A673 (cell line): ENCODE data around the gene ZFYVE28. TPM values are rescaled to one million over a fixed set of nuclear protein-coding genes. Genes with fewer than 3 reads are reported as not detected.

Experiments
- BruUV-seq: library from RNA; stranded (reverse); fragments of 400-500 nt; replicated peaks from 2 replicates; lab custom pipeline; 2021; lab: Mats Ljungman, UMichigan
- CTCF ChIA-PET: fragments of 300-600 bp; sonication (Branson Sonifier 250); formaldehyde crosslinking; loops from one replicate; lab custom pipeline; 2022; ENCODE audit warnings: antibody characterized with exemption; lab: Charles Lee
- POLR2A ChIA-PET: fragments of 300-600 bp; sonication (Branson Sonifier 250); formaldehyde crosslinking; loops from one replicate; lab custom pipeline; 2022; ENCODE audit warnings: antibody characterized with exemption; ENCODE audit not compliant: low non-redundant PET; lab: Charles Lee
- DNase-seq: peaks from one replicate; pipeline ENCODE4 v3.0.0-alpha.2; 2015; ENCODE audit warnings: low spot score
- H3K27ac ChIP-seq: fragments of 200-600 bp; sonication (generic); 2 replicates; pipeline ENCODE4 v1.5.1; 2016; ENCODE audit warnings: mixed run types, low read depth, mild to moderate bottlenecking, mixed read lengths, antibody characterized with exemption, low read length; ENCODE audit not compliant: poor library complexity, severe bottlenecking
- H3K27me3 ChIP-seq: fragments of 200-600 bp; sonication (generic); replicated peaks from 2 replicates; pipeline ENCODE4 v1.6.1; 2017; ENCODE audit warnings: mixed run types, low read depth, mild to moderate bottlenecking, mixed read lengths, antibody characterized with exemption, low read length; ENCODE audit not compliant: insufficient read depth, poor library complexity
- H3K36me3 ChIP-seq: fragments of 200-600 bp; sonication (generic); 2 replicates; pipeline ENCODE4 v1.6.1; 2016; ENCODE audit warnings: mixed run types, mild to moderate bottlenecking, mixed read lengths, antibody characterized with exemption, low read length; ENCODE audit not compliant: insufficient read depth, poor library complexity, severe bottlenecking
- H3K4me1 ChIP-seq: fragments of 200-600 bp; sonication (generic); 2 replicates; pipeline ENCODE4 v1.6.1; 2017; ENCODE audit warnings: mixed run types, mild to moderate bottlenecking, mixed read lengths, antibody characterized with exemption, low read length; ENCODE audit not compliant: insufficient read depth, poor library complexity, severe bottlenecking
- H3K4me3 ChIP-seq: fragments of 200-600 bp; sonication (generic); 2 replicates; pipeline ENCODE4 v1.5.1; 2016; ENCODE audit warnings: low read depth, mixed run types, mild to moderate bottlenecking, mixed read lengths, low read length; ENCODE audit not compliant: poor library complexity, severe bottlenecking
- H3K9me3 ChIP-seq: fragments of 200-600 bp; sonication (generic); 2 replicates; pipeline ENCODE4 v1.6.1; 2016; ENCODE audit warnings: mixed run types, low read depth, mild to moderate bottlenecking, mixed read lengths, antibody characterized with exemption, low read length; ENCODE audit not compliant: poor library complexity, severe bottlenecking
- EZH2 ChIP-seq: fragments of 200-600 bp; sonication (generic); IDR thresholded peaks from 2 replicates; pipeline ENCODE4 v1.6.1; 2017; ENCODE audit warnings: borderline replicate concordance, low read depth, mild to moderate bottlenecking, mixed read lengths, antibody characterized with exemption, low read length; ENCODE audit not compliant: poor library complexity, severe bottlenecking
- intact Hi-C: fragments of 100-400 bp; cut with micrococcal nuclease; formaldehyde crosslinking; loops from one replicate; pipeline ENCODE4 v1.10.0; 2022; ENCODE audit not compliant: unreplicated experiment
- total RNA-seq: library from RNA; stranded (reverse); gene quantifications from 2 replicates; pipeline ENCODE4 v1.2.3, GENCODE V29; 2021
- TF ChIP-seq, protein P1 (sequence below): fragments of 300-800, 200-600 bp; sonication (generic); conservative IDR thresholded peaks from 2 replicates; pipeline ENCODE4 v1.5.1; 2017; ENCODE audit warnings: low read depth, mild to moderate bottlenecking, antibody characterized with exemption, low read length, moderate library complexity, mixed read lengths

ZFYVE28 gene
- total RNA-seq, 1 experiment from 2014 or later = 8.6 TPM

DNA sequence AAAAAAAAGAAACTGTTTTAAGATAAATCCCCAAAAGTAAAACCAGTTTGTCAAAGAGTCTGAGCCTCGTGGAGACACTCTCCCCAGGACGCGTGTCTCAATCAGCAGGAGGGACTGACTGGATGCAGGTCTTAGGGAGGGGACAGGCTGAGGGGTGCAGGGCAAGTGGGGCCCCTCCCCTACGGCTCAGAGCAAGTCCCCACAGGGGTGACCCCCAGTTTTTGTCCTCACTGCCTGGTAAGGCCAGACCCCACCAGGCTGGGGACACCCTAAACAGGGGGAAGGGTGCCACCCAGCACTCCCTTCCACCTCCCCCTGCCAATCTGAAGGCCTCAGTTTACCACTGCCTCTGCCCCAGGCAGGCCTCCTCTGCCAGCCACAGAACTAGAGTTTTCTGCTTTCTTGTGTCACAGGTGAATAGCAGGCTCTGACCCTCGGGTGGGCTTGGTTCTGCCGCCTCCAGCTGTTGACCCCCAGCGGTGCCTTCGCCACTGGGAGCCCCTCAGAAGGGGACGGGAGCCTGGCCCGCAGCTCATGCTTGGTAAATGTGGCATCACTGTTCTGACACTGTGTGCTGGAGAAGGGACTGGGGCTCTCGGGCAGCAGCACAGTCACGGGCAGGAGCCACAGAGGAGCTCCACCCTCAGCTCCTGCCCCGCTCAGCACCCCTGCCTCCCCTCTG lies 86.8 kb downstream of the ZFYVE28 start:
- H3K4me3 ChIP-seq = no peak overlapping the region
- no peaks in the 10 kb centered on the region for H3K4me1 ChIP-seq
- BruUV-seq = no TSS peak
- CTCF ChIA-PET = no interaction called here
- TF ChIP-seq EZH2 = no peak
- TF ChIP-seq, protein P1, sequence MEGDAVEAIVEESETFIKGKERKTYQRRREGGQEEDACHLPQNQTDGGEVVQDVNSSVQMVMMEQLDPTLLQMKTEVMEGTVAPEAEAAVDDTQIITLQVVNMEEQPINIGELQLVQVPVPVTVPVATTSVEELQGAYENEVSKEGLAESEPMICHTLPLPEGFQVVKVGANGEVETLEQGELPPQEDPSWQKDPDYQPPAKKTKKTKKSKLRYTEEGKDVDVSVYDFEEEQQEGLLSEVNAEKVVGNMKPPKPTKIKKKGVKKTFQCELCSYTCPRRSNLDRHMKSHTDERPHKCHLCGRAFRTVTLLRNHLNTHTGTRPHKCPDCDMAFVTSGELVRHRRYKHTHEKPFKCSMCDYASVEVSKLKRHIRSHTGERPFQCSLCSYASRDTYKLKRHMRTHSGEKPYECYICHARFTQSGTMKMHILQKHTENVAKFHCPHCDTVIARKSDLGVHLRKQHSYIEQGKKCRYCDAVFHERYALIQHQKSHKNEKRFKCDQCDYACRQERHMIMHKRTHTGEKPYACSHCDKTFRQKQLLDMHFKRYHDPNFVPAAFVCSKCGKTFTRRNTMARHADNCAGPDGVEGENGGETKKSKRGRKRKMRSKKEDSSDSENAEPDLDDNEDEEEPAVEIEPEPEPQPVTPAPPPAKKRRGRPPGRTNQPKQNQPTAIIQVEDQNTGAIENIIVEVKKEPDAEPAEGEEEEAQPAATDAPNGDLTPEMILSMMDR = no peak
- DNase-seq = no peak
- H3K27ac ChIP-seq = no peak overlapping the region
- H3K9me3 ChIP-seq = peaks cover 10% of the 10 kb centered on the region
- H3K27me3 ChIP-seq = no peaks in the 10 kb centered on the region
- POLR2A ChIA-PET = no interaction called here
- no peaks in the 10 kb centered on the region for H3K36me3 ChIP-seq
- intact Hi-C loops = no loop called here

GRCh38 chr4:2331043-2331420 lies 87.4 kb downstream of the ZFYVE28 start:
- no peak overlapping the region for H3K4me3 ChIP-seq
- H3K36me3 ChIP-seq = no peaks in the 10 kb centered on the region
- intact Hi-C loops = no loop called here
- no peaks in the 10 kb centered on the region for H3K4me1 ChIP-seq
- no peak overlapping the region for H3K27ac ChIP-seq
- H3K9me3 ChIP-seq = peaks cover 10% of the 10 kb centered on the region
- no peaks in the 10 kb centered on the region for H3K27me3 ChIP-seq
- no TSS peak for BruUV-seq
- CTCF ChIA-PET = no interaction called here
- POLR2A ChIA-PET = no interaction called here
- no peak for DNase-seq
- no peak for TF ChIP-seq EZH2
- TF ChIP-seq, protein P1 = no peak

GRCh38 chr4:2330091-2331042 lies 88.1 kb downstream of the ZFYVE28 start:
- ChIA-PET CTCF (no interaction called here), POLR2A (no interaction called here)
- no peak for DNase-seq
- no peaks in the 10 kb centered on the region for H3K36me3 ChIP-seq
- H3K4me1 ChIP-seq = no peaks in the 10 kb centered on the region
- BruUV-seq = no TSS peak
- intact Hi-C loops = no loop called here
- H3K4me3 ChIP-seq = no peak overlapping the region
- no peak overlapping the region for H3K27ac ChIP-seq
- peaks cover 10% of the 10 kb centered on the region for H3K9me3 ChIP-seq
- H3K27me3 ChIP-seq = no peaks in the 10 kb centered on the region
- TF ChIP-seq, protein P1 = no peak
- TF ChIP-seq EZH2 = no peak
